HG02623 (cell line): ENCODE measurements around the gene EHHADH.

ENCODE experiments used
- ATAC-seq: cut with Tn5 transposase; IDR thresholded peaks from one replicate; pipeline ENCODE4 v1.9.1; 2021; ENCODE audit warnings: moderate library complexity; ENCODE audit not compliant: unreplicated experiment

The EHHADH gene

DNA sequence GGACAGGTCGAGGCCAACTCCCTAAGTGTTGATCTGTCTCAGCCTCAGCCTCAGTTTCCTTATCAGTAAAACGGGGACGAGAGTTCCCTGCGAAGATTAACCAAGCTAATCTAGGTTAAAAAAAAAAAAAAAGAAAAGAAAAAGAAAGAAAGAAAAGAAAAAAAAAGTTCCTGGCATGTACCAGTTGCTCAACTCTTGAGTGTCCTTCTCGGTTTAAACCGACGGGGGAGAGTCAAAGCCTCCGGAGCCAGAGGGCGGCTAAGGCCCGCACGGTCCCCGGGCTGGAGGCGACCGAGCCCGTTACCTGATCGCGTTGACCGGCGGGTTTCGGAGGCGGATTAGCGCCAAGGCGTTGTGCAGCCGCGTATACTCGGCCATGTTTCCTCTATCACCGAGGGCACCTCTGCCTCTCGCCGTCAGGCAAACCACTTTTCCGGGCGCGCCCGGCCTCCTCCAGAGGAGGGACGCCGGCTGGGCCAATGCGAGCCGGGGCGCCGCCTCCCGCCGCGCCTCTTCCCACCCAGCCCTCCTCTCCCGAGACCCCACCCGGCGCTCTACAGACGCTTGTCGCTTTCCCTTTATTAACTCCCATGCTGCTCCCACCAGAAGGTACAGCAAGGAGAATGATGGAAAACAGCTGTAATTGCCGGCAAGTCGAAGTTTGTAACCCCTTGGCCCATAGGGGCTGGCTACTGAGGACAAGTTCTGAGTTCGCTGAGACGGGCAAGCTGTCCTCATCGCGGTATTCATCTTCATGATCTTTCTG, at the start of gene EHHADH:
TSS of gene EHHADH (minus strand) at position 405 of the 766 bp plus-strand sequence. CDS start at position 378, 27 bp downstream.
- ATAC-seq: peak; percentile 86

- peak; percentile 84 for ATAC-seq
Measured at GRCh38 chr3:185299918-185300426, 46.1 kb upstream of the EHHADH start.

DNA sequence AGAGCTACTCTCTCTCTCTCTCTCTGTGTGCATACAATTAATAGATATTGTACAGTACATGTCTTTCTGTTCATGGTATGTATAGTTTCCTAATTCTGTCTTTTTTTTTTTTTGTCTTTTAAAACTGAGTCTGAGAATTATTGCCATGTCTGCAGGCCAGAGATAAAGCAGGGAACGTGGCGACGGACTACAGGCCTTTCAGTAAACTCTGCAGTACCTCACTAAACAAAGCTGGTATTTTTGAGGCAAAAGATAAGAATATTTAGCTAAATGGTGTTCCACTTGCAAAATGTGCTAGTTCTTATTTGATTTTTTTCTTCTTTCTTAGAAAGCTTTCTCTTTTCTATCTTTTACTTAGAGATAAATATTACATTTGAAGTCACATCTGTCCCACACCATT, 44.0 kb upstream of the EHHADH start:
- ATAC-seq: no peak

DNA sequence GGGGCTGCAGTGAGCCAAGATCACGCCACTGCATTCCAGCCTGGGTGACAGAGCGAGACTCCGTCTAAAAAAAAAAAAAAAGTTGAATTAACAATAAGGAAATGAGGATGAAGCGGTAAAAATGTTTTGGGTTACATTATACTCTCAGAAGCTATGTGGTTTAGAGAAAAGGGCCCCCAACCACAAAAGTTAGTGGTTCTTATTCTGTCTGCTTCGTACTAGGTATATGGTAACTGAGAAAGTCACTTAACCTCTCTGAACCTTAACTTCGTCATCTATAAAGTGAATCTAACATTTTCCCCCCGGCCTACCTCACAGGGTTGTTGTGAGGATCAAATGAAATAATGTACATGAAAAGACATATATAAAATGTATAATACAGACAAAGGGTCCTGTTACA, 38.4 kb upstream of the EHHADH start:
- ATAC-seq: no peak

DNA sequence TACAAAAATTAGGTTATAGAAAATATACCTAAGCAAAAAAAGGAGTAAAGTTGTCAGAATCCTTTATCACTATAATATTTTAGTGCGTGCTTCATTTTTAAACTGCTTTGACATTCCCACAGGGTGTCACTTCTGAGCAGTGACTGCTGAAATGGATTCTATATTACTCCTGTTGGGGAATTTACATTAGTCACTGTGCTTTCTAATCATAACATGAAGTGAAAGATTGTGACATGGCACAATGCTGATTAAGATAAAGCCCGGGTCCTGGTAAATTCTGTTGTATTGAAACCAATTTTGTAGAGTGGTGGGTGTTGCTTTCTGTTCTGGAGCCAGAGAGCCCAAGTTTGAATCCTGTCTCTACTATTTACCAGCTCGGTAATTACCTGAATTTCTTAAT, 36.4 kb upstream of the EHHADH start:
- ATAC-seq: peak; percentile 57

DNA sequence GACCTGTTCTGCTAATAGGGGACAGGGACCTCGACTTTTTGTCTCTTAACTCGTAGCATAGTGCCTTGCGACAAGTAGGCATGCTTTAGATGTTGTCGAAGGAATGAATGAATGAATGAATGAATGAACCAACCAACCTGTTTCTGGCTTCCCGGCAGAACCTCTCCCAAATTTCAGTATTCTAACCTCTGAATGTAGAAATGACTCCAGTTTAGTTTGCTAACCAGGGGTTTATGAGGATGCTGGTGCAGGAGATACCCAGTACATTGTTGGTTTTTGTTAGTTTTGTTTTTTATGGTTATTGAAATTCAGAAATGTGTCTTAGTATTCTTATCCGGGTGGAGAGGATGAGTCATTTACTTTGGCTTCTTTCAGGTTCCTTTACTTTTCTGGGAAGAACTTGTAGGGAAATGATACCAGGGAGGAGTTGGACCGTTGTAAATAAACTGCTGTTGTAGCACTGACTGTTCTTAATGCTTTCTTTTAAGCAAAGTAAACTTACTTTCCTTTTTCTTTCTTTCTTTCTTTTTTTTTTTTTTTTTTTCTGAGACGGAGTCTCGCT, 29.6 kb upstream of the EHHADH start:
- ATAC-seq: peak; percentile 2

- peak; percentile 98 for ATAC-seq
Measured at GRCh38 chr3:185282696-185283373, 29.0 kb upstream of the EHHADH start.

DNA sequence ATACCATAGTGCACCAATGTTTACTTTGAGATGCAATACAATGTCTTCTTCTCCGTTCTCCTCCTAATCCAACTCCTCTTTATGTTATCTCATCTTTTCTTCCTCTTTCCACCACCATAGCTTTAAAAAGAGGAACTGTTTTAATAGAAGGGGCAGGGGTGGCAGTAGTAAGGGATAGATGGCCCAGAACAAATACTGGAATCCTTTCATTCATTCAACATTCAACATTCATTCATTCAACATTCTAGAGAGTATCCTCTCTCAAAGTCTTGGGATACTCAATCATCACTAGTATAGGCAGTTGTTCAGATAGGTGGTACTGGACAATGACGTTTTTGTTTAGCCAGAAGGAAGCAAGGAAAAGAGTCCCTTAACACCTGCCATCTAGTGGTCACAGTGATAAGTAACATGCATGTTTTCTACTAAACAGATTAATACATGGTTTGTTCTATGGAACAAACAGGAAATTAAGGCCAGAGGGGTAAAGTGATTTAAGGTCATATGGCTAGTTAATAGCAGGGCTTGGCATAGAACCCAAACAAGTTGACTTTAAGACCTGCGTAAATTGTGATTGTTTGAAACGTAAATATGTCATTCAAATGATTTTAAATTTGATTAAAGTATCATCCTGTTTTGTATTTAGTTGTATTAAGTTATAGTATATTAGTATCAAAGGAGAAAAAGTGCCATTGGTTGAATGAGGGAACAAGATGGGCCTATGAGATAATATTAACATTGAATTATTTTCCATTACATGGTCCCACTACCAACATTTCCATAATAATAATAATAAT, 26.9 kb upstream of the EHHADH start:
- ATAC-seq: no peak

GRCh38 chr3:185279587-185280138, 25.8 kb upstream of the EHHADH start:
- no peak for ATAC-seq

DNA sequence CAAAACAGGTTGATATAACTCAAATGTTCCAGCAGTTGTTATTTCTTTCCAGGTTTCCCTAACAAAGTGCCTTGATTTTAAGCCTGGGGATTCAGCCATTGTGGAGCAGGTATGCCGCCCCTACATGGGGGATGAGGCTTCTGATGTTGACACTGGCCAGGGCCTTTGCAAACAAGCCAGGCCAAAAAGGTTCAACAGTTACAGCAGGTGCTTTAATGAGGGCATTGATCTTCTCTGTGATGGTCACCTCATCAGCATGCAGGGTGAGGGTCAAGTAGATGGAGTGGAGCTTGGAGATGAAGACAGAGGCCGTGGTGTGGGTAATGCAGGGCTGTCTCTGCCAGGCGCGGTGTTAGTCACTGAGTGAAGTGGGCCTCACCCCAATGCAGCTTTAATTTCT, 22.6 kb upstream of the EHHADH start:
- ATAC-seq: no peak

GRCh38 chr3:185272033-185272432, 18.2 kb upstream of the EHHADH start:
- no peak for ATAC-seq

DNA sequence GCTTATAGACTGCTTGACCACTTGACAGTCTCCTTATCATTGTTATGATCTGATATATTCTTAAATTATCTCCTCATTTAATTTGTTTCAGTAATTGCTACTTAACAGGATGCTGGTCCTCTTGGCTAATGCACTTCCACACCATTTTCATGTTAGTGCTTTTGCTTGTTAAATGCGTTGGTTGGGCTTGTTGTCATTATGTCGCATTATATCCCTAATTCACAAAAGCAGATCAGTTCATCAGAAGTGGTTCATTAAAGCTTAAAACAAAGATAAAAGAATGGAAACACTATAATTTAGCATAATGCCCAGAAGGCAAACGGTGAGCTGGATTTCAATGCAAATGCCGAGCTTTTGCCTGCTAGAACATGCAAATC, 17.1 kb upstream of the EHHADH start:
- no peak for ATAC-seq

GRCh38 chr3:185270262-185270955, 16.6 kb upstream of the EHHADH start:
- ATAC-seq: no peak

DNA sequence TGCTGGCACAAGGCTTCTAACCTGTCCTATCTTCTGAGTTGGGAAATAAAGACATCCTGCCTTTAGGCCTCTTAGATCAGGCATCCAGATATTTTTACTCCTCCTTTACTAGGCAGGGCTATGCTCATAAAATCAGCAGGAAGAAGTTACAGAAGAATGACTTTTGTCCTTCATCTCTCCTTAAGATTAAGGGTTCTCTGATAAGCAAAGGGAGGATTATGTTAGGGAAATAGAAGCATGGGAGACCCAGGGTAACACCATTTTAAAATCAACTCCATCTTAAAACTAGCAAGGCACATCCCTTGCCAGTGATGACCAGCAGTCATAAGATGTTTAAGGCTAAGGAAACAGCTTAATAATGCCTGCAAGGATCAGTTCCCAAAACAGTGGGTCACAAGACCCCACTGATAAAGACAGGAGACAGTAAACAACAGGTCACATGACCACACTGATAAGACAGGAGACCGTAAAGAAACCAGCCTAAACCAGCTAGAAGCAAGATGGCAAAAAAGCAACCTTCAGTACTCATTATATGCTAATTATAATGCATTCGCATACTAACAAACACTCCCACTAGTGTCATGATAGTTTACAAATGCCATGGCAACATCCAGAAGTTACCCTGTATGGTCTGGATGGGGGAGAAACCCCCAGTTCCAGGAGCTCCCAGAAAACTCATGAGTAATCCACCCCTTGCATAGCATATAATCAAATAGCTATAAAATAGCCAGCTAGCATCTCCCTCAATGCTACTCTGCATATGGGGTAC, 14.5 kb upstream of the EHHADH start:
- ATAC-seq: no peak

DNA sequence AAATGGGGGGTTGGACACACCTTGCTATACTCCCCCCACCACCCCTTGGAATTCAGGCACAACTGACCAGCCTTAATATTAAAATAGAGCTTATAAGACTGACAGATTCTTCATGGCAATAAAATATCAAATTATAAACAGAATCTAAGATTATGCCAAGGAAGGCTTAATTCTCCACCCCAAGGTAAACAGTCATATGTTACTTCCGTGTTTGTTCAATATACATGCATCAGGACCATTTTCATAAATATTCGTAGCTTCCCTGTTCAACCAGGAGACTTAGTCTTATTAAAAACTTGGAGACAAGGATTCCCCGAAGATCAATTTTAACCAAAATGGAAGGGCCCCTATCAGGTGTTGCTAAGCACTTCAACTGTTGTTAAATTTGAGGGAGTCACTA, 13.3 kb upstream of the EHHADH start:
- no peak for ATAC-seq

DNA sequence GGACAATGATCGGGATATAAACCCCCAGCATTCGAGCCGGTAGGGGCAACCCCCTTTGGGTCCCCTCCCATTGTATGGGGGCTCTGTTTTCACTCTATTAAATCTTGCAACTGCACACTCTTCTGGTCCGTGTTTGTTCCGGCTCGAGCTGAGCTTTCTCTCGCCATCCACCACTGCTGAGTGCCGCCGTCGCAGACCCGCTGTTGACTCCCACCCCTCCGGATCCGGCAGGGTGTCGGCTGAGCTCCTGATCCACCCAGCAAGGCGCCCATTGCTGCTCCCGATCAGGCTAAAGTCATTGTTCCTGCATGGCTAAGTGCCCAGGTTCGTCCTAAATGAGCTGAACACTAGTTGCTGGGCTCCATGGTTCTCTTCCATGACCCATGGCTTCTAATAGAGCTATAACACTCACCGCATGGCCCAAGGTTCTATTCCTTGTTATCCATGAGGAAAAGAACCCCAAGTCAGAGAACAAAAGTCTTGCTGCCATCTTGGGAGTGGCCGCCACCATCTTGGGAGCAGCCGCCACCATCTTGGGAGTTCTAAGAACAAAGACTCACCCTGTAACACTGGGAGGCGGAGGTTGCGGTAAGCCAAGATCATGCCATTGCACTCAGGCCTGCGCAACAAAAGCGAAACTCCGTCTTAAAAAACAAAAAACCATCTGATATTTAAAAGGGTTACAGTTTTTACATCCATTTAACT, 11.2 kb upstream of the EHHADH start:
- ATAC-seq: no peak

GRCh38 chr3:185263423-185263822, 9.6 kb upstream of the EHHADH start:
- no peak for ATAC-seq

GRCh38 chr3:185257334-185257733, 3.5 kb upstream of the EHHADH start:
- no peak for ATAC-seq

DNA sequence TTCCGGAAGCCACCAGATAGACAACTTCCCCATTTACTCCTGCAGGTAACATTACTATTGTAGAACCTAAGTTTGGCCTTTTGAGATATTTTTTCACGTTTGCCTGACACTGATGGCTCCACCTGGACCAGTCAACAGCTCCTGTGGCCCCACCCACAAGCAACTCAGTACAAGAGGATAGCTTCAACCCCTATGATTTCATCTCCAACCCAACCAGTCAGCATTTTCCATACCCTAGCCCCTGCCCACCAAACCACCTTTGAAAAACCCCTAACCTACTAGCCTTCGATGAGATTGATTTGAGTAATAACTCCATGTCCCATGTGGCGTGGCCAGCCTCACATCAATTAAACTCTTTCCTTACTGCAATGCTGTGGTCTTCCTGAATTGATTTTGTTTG, 950 bp upstream of the EHHADH start:
- ATAC-seq: no peak
